K562 (cell line): ENCODE measurements around the gene SANBR. TPM values are rescaled to one million over a fixed set of nuclear protein-coding genes. Genes with fewer than 3 reads are reported as not detected.

ENCODE experiments used
- CTCFL ChIP-seq: IDR thresholded peaks from 2 replicates; pipeline ENCODE4 v1.6.1; 2011; ENCODE audit warnings: borderline replicate concordance, low read depth, mild to moderate bottlenecking, moderate library complexity, low read length; ENCODE audit not compliant: insufficient read depth, poor library complexity, severe bottlenecking
- FUS ChIP-seq: fragments of 200-400 bp; formaldehyde crosslinking; optimal IDR thresholded peaks from 2 replicates; pipeline ENCODE3; 2017; ENCODE audit warnings: low read depth, low read length
- HCFC1 ChIP-seq: IDR thresholded peaks from 2 replicates; pipeline ENCODE4 v1.6.1; 2012; ENCODE audit warnings: low read depth, low read length, improper control_type of control experiment
- HMGXB4 ChIP-seq: sonication (generic); formaldehyde crosslinking; IDR thresholded peaks from 2 replicates; pipeline ENCODE4 v1.8.1; 2023; ENCODE audit warnings: mild to moderate bottlenecking, missing genetic modification reagents
- IRF2 ChIP-seq: sonication (generic); formaldehyde crosslinking; IDR thresholded peaks from 2 replicates; pipeline ENCODE4 v1.8.1; 2022; ENCODE audit warnings: mild to moderate bottlenecking, missing genetic modification reagents
- JUN ChIP-seq, 2 experiments: sonication (generic) in 1 of 2; formaldehyde crosslinking in 1 of 2; IDR thresholded peaks; 2 replicates each; pipeline versions ENCODE4 v1.6.1 to v1.8.0; 2012 to 2022; ENCODE audit warnings: borderline replicate concordance in 2 of 2, mild to moderate bottlenecking in 2 of 2, improper control_type of control experiment in 1 of 2, low read depth in 1 of 2, low read length in 1 of 2, missing genetic modification reagents in 1 of 2
- MTA3 ChIP-seq: fragments of 450-650 bp; formaldehyde crosslinking; IDR thresholded peaks from 2 replicates; pipeline ENCODE4 v1.6.1; 2017; ENCODE audit warnings: mild to moderate bottlenecking, borderline replicate concordance
- MXI1 ChIP-seq: IDR thresholded peaks from 2 replicates; pipeline ENCODE4 v1.6.1; 2011; ENCODE audit warnings: low read depth, mild to moderate bottlenecking, improper control_type of control experiment, low read length
- PATZ1 ChIP-seq: fragments of 250-450 bp; sonication (Bioruptor Pico); IDR thresholded peaks from 2 replicates; pipeline ENCODE4 v1.5.0; 2020; ENCODE audit warnings: mild to moderate bottlenecking, borderline replicate concordance
- SMARCA4 ChIP-seq: fragments of 450-650 bp; IDR thresholded peaks from 2 replicates; pipeline ENCODE4 v1.6.1; 2016
- SNIP1 ChIP-seq: fragments of 450-650 bp; IDR thresholded peaks from 2 replicates; pipeline ENCODE4 v1.7.1; 2017; ENCODE audit warnings: low read depth, mild to moderate bottlenecking
- SP2 ChIP-seq: IDR thresholded peaks from 2 replicates; pipeline ENCODE4 v1.6.1; 2011; ENCODE audit warnings: mild to moderate bottlenecking, low read depth, low read length, moderate library complexity; ENCODE audit not compliant: poor library complexity, severe bottlenecking; ENCODE audit errors: extremely low read depth
- SPI1 ChIP-seq: IDR thresholded peaks from 2 replicates; pipeline ENCODE4 v1.6.1; 2011; ENCODE audit warnings: low read depth, low read length, control low read depth, borderline replicate concordance
- XRCC3 ChIP-seq: fragments of 450-650 bp; IDR thresholded peaks from 2 replicates; pipeline ENCODE4 v1.6.1; 2017; ENCODE audit warnings: mild to moderate bottlenecking, moderate library complexity
- YBX1 ChIP-seq: fragments of 450-650 bp; IDR thresholded peaks from 2 replicates; pipeline ENCODE4 v1.7.1; 2016; ENCODE audit warnings: mild to moderate bottlenecking
- ZFPM2 ChIP-seq: fragments of 250-450 bp; sonication (Bioruptor Pico); IDR thresholded peaks from 2 replicates; pipeline ENCODE4 v1.5.1; 2022; ENCODE audit warnings: mild to moderate bottlenecking
- ZNF212 ChIP-seq: fragments of 450-650 bp; formaldehyde crosslinking; IDR thresholded peaks from 2 replicates; pipeline ENCODE4 v1.4.0; 2020; ENCODE audit warnings: mild to moderate bottlenecking
- ZNF707 ChIP-seq: fragments of 250-450 bp; sonication (Bioruptor Pico); conservative IDR thresholded peaks from 2 replicates; pipeline ENCODE4 v1.8.0; 2022; ENCODE audit warnings: inconsistent platforms, mild to moderate bottlenecking, moderate library complexity
- polyA plus RNA-seq, 8 experiments: library from polyadenylated mRNA; depleted of rRNA in 4 of 8; stranded (reverse) in 5 of 8; unstranded in 3 of 8; fragments of >200 nt; fragmentation: Nextera tagmentation in 2 of 8; fragmentation: Illumina TruSeq in 1 of 8; extraction: Ambion mirVana in 2 of 8; extraction: Trizol in 1 of 8; gene quantifications; 2 replicates each; pipeline versions ENCODE4 v1.2.1 to v1.2.3, GENCODE V29; 2011 to 2014; ENCODE audit warnings: inconsistent platforms in 1 of 8, missing spikeins in 1 of 8
- total RNA-seq, 7 experiments: library from RNA; depleted of rRNA in 6 of 7; stranded (reverse); fragments of >200 nt in 6 of 7; fragmentation: Illumina TruSeq in 2 of 7; extraction: Trizol in 2 of 7; gene quantifications; 2 replicates each; pipeline versions ENCODE4 v1.2.1 to v1.2.3, GENCODE V29; 2011 to 2021; ENCODE audit warnings: low replicate concordance in 1 of 7
- TF ChIP-seq, protein P1 (sequence below), 2 experiments: fragments of 450-650 bp in 1 of 2; IDR thresholded peaks; 2 replicates each; pipeline ENCODE4 v1.6.1; 2011 to 2017; ENCODE audit warnings: low read depth in 2 of 2, antibody characterized with exemption in 1 of 2, borderline replicate concordance in 1 of 2, low read length in 1 of 2, mild to moderate bottlenecking in 1 of 2, mixed read lengths in 1 of 2; ENCODE audit not compliant: control insufficient read depth in 1 of 2

The SANBR gene
- total and polyA plus RNA-seq, 9 of the 15 experiments (the other 6 are each of a cell fraction or from before 2014, with no cell fraction given): 1.5 to 7.7 (median 6.2) TPM

DNA sequence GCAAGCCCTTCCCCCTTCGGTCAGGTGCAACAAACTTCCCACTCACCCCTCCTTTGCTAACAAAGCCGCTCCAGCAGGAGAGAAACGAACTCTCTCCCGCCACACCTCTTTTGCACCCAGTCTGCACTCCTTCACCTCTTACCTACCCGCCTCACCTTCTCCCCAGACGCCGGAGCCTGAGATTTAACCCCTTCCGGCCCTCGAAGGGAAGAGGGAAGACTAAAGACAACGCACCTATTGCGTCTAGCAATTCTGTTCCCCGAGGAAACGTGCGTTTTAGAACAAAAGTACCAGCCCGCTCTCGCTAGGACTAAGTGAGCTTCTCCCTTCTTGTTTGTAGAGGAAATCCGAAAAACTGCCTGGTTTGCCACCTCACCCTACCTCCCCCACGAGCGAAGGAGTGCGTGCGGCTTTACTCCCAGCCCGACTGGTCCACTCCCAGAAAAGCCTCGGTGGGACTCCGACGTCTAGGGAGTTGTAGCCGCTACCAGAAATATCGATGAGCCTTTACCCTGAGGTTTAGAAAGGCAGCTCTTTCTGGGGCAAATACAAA is 48.6 kb upstream of the SANBR start (continued):
- TF ChIP-seq, protein P1, sequence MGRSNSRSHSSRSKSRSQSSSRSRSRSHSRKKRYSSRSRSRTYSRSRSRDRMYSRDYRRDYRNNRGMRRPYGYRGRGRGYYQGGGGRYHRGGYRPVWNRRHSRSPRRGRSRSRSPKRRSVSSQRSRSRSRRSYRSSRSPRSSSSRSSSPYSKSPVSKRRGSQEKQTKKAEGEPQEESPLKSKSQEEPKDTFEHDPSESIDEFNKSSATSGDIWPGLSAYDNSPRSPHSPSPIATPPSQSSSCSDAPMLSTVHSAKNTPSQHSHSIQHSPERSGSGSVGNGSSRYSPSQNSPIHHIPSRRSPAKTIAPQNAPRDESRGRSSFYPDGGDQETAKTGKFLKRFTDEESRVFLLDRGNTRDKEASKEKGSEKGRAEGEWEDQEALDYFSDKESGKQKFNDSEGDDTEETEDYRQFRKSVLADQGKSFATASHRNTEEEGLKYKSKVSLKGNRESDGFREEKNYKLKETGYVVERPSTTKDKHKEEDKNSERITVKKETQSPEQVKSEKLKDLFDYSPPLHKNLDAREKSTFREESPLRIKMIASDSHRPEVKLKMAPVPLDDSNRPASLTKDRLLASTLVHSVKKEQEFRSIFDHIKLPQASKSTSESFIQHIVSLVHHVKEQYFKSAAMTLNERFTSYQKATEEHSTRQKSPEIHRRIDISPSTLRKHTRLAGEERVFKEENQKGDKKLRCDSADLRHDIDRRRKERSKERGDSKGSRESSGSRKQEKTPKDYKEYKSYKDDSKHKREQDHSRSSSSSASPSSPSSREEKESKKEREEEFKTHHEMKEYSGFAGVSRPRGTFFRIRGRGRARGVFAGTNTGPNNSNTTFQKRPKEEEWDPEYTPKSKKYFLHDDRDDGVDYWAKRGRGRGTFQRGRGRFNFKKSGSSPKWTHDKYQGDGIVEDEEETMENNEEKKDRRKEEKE (IDR thresholded peaks at IDR 0.05; ENCODE audit: borderline replicate concordance in 1 of 2, control insufficient read depth in 1 of 2, low read depth in 2 of 2, low read length in 1 of 2): peak in 1 of 2 experiments; percentile 96; a peak in 2 of 4 replicates
- no peak for TF ChIP-seq PATZ1
- no peak for TF ChIP-seq ZNF212 (CRISPR knock-in tag)
- no peak for TF ChIP-seq MXI1
- TF ChIP-seq XRCC3: no peak
- no peak for TF ChIP-seq JUN (IDR thresholded peaks at IDR 0.05; ENCODE audit: borderline replicate concordance, low read depth, low read length)
- no peak for TF ChIP-seq JUN (CRISPR knock-in tag; IDR thresholded peaks at IDR 0.05; ENCODE audit: borderline replicate concordance)
- peak; percentile 35; the same call in 1 of the 2 replicates for TF ChIP-seq MTA3
- TF ChIP-seq ZNF707: no peak
- TF ChIP-seq SP2: no peak
- peak; percentile 35; the same call in 1 of the 2 replicates for TF ChIP-seq HMGXB4 (CRISPR knock-in tag)
- peak; percentile 58 for TF ChIP-seq SNIP1
- no peak for TF ChIP-seq SPI1
- TF ChIP-seq YBX1: no peak
- TF ChIP-seq SMARCA4: peak; percentile 48; the same call in 1 of the 2 replicates
- no peak for TF ChIP-seq ZFPM2 (CRISPR knock-in tag)
- TF ChIP-seq HCFC1: peak; percentile 84
- TF ChIP-seq FUS: no peak
- no peak for TF ChIP-seq IRF2
- no peak for TF ChIP-seq CTCFL
